Glutamatergic neuron (in vitro differentiated cells): ENCODE measurements around the gene CCDC106. TPM values are rescaled to one million over a fixed set of nuclear protein-coding genes. Genes with fewer than 3 reads are reported as not detected.

Experiments used
- DNase-seq: peaks from one replicate; pipeline ENCODE4 v3.0.0; 2022
- H3K27ac Mint-ChIP-seq: one replicate; pipeline ENCODE4 v1.8.0; 2020; ENCODE audit warnings: mild to moderate bottlenecking, mixed read lengths, inconsistent platforms; ENCODE audit not compliant: unreplicated experiment
- H3K27me3 Mint-ChIP-seq: one replicate; pipeline ENCODE4 v1.8.0; 2020; ENCODE audit warnings: mild to moderate bottlenecking, moderate library complexity, mixed read lengths, inconsistent platforms; ENCODE audit not compliant: unreplicated experiment
- H3K36me3 Mint-ChIP-seq: one replicate; pipeline ENCODE4 v1.8.0; 2020; ENCODE audit warnings: mild to moderate bottlenecking, mixed read lengths, inconsistent platforms; ENCODE audit not compliant: unreplicated experiment
- H3K4me1 Mint-ChIP-seq: one replicate; pipeline ENCODE4 v1.8.0; 2020; ENCODE audit warnings: mild to moderate bottlenecking, low read depth, mixed read lengths, inconsistent platforms; ENCODE audit not compliant: unreplicated experiment
- H3K4me3 Mint-ChIP-seq: one replicate; pipeline ENCODE4 v1.8.0; 2020; ENCODE audit warnings: mild to moderate bottlenecking, mixed read lengths, inconsistent platforms; ENCODE audit not compliant: unreplicated experiment
- H3K9me3 Mint-ChIP-seq: one replicate; pipeline ENCODE4 v1.8.0; 2020; ENCODE audit warnings: mild to moderate bottlenecking, moderate library complexity, mixed read lengths, inconsistent platforms; ENCODE audit not compliant: unreplicated experiment
- total RNA-seq: library from RNA; stranded (reverse); fragmentation: NEBNext Ultra II Directional; extraction: Animal tissue kit (Norgen Biotek cat#: 25700); gene quantifications from one replicate; pipeline ENCODE4 v1.2.1, GENCODE V29; 2021; ENCODE audit not compliant: unreplicated experiment
- TF ChIP-seq, protein P1 (sequence below): fragments of 200-600 bp; sonication (generic); IDR thresholded peaks from one replicate; pipeline ENCODE4 v1.5.0; 2021; ENCODE audit not compliant: partially characterized antibody, unreplicated experiment

The CCDC106 gene
- total RNA-seq, 1 donor from 2014 or later: 32.1 TPM

GRCh38 chr19:55685776-55686175 is 37.8 kb downstream of the CCDC106 start:
- no peak overlapping the region for H3K27ac Mint-ChIP-seq
- DNase-seq: no peak
- no peaks in the 10 kb centered on the region for H3K4me1 Mint-ChIP-seq
- H3K36me3 Mint-ChIP-seq: no peaks in the 10 kb centered on the region
- no peaks in the 10 kb centered on the region for H3K9me3 Mint-ChIP-seq
- H3K27me3 Mint-ChIP-seq: no peaks in the 10 kb centered on the region
- TF ChIP-seq, protein P1, sequence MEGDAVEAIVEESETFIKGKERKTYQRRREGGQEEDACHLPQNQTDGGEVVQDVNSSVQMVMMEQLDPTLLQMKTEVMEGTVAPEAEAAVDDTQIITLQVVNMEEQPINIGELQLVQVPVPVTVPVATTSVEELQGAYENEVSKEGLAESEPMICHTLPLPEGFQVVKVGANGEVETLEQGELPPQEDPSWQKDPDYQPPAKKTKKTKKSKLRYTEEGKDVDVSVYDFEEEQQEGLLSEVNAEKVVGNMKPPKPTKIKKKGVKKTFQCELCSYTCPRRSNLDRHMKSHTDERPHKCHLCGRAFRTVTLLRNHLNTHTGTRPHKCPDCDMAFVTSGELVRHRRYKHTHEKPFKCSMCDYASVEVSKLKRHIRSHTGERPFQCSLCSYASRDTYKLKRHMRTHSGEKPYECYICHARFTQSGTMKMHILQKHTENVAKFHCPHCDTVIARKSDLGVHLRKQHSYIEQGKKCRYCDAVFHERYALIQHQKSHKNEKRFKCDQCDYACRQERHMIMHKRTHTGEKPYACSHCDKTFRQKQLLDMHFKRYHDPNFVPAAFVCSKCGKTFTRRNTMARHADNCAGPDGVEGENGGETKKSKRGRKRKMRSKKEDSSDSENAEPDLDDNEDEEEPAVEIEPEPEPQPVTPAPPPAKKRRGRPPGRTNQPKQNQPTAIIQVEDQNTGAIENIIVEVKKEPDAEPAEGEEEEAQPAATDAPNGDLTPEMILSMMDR: no peak
- H3K4me3 Mint-ChIP-seq: no peak overlapping the region

DNA sequence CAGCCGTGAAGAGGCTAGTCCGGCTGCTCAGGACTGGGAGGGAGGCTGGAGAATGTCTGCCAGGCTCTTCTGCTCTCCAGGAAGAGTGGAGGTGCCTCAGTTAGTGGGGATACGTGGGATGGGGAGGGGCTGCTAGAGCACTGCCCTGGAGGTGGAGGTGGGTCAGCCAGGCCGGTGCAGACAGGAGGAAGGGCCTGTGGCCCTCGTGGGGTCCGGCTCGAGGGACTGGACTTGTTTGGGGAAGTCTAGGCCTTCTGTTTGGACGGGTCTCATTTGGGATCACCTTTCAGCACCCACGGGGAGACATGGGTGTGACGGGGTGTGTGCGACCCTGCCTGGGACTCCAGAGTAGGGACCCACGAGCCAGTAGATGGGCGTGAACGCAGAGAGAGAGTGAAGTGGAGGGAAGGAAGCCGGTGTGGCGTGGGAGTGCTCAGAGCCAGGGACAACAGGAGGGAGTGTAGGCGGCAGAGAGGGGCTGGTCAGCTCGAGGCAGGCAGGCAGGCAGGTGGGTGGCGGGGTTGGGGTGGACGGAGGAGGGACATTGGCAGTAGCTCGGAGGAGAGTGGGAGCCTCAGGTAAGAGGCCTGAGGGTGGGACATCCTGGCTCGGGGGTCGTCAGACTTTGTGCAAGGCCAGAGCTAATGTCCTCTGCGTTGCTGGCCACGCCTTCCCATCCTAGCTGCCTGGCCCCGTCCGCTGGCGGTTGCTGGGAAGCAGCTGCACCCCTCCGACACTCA is 38.5 kb downstream of the CCDC106 start:
- Mint-ChIP-seq H3K36me3 (no peaks in the 10 kb centered on the region), H3K27me3 (no peaks in the 10 kb centered on the region), H3K27ac (no peak overlapping the region), H3K4me3 (no peak overlapping the region), H3K4me1 (no peaks in the 10 kb centered on the region), H3K9me3 (no peaks in the 10 kb centered on the region)
- TF ChIP-seq, protein P1: no peak
- DNase-seq: no peak

GRCh38 chr19:55687281-55688201 is 39.5 kb downstream of the CCDC106 start:
- no peak for DNase-seq
- H3K9me3 Mint-ChIP-seq: no peaks in the 10 kb centered on the region
- no peaks in the 10 kb centered on the region for H3K4me1 Mint-ChIP-seq
- TF ChIP-seq, protein P1: no peak
- H3K36me3 Mint-ChIP-seq: no peaks in the 10 kb centered on the region
- peaks cover 1% of the 10 kb centered on the region for H3K27me3 Mint-ChIP-seq
- no peak overlapping the region for H3K4me3 Mint-ChIP-seq
- H3K27ac Mint-ChIP-seq: no peak overlapping the region

DNA sequence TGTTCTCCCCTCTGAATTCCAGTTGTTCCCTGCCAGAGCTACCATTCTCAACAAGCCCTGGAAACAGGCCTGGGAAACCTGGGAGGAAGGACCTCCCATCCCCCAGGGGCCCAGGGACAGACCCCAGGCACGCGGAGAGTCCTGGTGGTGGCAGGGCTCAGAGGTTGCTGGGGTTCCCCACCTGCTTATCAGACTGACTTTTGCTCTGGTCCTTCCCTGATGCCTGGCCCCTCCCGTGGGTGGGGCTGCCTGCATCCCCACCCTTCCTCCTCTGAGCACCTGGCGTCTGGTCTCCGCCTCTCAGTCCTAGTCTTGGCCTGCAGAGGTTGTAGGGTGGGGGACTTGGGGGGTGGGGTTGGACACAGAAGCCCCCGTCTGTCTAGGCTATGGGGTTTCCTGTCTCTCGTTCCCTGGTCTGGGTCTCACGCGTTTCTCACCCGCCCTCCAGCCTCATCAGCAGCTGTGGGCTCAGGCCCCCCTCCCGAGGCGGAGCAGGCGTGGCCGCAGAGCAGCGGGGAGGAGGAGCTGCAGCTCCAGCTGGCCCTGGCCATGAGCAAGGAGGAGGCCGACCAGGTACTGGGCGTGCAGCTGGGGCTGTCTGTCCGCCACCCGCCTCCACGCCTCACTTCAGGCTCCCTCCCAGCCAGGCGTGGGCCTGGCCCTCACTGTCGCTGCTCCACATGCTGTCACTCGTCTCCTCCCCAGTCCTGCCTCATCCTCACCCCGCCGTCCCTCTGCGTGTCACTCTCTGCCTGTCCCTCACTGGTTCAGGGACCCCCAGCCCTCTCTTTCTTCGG is 40.6 kb downstream of the CCDC106 start:
- DNase-seq: peak; percentile 76

More for the DNA sequence above, 40.6 kb downstream of the CCDC106 start:
- Mint-ChIP-seq H3K4me3 (peak overlapping the region; percentile 25), H3K27ac (peak overlapping the region; percentile 92), H3K9me3 (peaks cover 2% of the 10 kb centered on the region), H3K27me3 (peaks cover 1% of the 10 kb centered on the region), H3K4me1 (no peaks in the 10 kb centered on the region), H3K36me3 (no peaks in the 10 kb centered on the region)
- TF ChIP-seq, protein P1: no peak
